Stimulated activated naive CD8-positive, alpha-beta T cell treated with anti-CD3 and anti-CD28 coated beads, Interleukin-15, Interleukin-2, amounts not matched to agents 100 U/mL and 50 U/mL, for 24 hours (primary cell): Measurements from ENCODE around the gene AK8.

Source experiments
- ATAC-seq: fragments of 150-1000 bp; cut with Tn5 transposase; one replicate; pipeline ENCODE4 v1.10.0; 2021
- DNase-seq: peaks from one replicate; pipeline ENCODE4 v3.0.0; 2021

AK8 gene

DNA sequence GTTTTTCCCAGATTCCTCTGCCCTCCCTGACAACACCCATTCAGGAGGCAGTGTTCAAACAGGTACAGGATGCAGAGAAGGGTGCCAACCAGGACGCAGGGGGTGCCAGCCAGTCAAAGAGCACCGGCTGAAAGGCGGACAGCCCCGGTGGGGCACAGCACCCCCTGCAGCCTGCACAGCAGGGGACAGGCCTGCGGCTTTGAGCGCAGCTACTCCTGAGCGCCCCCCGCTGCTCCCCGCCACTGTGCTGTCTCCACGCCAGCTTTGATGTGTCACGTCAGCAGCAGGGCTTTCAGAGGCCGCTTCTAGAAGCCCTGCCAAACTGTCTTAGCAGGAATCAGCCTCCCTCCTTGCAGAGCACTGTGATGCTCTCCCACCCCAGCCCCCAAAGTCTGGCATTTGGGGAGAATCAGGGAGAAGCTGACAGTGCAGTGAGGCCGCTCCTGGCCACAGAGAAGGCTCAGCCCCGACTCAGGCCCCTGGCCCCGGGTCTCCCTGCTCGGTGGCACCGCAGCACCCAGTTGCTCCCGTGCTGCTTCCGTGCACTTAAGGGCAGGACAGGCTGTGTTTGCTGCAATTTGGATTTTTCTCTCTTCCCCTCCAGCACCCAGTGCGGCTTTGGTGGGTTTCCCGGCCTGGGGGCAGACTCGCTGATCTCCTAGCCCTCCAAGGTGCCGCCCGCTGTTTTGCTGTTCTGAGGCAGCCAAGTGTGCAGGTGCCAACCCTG is 20.3 kb downstream of the AK8 start:
- DNase-seq, result no peak
- ATAC-seq, result no peak

DNA sequence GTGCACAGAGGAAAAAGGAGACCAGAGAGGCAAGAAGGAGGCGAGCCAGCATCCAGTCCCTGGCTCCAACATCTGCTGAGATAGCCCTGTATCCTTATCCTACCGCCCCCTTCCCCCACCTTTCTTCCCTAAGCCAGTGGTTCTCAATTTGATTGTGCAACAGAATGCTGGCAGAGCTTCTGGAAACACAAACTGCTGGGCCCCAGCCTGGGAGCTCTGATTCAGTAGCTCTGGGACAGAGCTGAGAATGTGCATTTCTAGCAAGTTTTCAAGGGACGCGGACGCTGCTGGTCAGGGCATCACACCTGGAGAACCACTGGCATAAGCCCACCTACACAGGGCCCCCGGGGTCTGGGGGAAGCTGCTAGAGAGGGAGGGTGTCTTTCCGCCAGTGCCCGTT is 21.1 kb downstream of the AK8 start:
- no peak for ATAC-seq
- no peak for DNase-seq

DNA sequence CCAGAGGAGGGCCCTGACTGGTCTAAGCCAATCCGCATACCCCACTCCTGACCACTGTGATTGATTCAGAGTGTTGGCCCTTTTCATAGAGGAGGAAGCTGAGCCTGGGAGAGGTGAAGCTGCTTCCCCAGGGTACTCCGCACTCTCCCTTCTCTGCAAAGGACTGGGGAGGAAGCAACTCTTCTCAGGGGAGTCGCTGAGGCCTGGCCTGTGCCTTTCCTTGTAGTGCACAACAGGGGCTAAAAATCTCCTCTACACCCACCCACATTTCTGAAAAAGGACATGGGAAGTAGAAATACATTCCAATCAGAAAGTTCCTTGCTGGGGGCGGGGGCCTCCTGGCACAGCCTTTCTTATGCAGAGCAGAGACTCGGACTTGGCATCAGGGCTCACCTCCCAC is 22.2 kb downstream of the AK8 start:
- ATAC-seq (no peak), DNase-seq (no peak)

DNA sequence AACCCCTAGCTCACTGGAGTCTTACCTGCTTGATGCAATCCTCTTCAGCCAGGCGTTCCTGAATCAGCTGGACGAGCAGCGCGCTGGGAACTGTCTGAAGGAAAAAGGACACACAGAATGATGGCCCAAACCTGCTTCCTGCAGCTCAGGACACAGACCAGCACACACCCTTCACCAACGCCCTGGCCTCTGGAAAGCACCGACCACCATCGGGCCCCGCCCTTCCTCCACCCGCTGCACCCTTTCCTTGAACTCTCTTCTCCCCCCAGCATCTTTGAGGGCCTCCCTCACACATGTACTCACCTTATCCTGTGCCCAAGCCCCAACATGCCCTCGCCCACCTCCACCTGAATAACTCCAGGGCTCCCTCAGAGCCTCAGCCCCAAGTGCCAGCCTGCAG is 23.3 kb downstream of the AK8 start:
- DNase-seq, result no peak
- ATAC-seq, result no peak

DNA sequence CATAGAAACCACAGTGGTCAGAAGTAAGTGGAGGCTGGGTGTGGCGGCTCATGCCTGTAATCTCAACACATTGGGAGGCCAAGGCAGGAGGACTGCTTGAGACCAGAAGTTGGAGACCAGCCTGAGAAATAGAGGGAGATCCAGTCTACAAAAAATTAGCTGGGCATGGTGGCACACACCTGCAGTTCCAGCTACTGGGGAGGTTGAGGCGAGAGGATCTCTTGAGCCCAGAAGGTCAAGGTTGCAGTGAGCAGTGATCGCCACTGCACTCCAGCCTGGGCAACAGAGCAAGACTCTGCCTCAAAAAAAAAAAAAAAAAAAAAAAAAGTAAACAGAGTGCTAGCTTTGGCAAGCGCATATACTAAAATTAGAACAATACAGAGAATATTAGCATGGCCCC is 24.6 kb downstream of the AK8 start:
- DNase-seq (no peak), ATAC-seq (no peak)

DNA sequence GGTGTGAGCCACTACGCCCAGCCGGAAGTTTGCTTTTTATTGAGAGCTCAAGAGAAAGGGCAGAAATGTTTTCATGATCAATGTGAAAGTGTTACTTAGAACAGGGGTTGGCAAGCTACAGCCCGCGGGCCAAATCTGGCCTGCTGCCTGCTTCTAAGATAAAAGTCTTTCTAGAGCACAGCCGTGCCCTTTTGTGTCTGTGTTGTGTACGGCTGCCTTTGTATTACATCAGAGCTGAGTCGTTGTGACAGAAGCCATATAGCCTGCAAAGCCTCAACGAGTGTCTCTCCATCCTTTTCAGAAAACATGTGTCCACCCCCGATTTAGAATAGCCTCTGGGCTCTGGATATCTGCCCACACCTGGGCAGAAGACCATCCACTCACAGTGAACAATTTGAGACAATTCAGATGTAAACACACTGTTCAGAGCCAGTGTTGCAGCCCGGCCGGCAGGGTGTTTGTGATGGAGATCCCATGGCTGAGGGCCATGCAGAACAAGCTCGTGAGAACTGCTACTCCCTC is 28.8 kb downstream of the AK8 start:
- DNase-seq, result no peak
- ATAC-seq, result no peak

DNA sequence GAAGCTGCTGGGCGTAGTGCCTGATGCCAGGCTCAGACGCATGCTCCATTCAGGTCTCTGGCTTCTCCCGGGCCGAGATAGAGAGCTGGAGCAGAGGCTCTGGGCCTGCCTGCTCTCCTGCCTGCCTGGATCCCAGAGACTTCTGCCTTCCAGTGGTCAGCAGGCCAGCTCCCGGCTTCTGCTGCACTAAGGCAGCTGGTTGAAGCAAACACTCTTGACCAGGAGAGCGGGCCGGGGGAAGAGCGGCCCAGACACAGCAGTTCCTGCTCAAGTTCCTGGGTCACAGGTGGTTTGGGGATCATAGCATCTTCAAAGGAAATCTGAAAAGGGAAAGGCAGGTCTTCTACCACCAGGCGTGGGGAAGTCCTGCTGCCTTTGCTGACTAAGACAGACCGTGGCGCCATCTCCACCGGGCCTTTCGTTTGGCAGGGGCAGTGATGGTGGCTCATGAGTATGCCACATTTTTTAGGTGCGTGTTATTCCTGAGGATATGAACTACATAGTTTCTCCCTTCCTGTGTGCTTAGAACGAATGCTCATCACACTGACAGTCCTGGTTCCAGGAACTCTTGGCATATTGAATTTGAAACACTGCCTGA is 31.1 kb downstream of the AK8 start:
- ATAC-seq (no peak), DNase-seq (no peak)

DNA sequence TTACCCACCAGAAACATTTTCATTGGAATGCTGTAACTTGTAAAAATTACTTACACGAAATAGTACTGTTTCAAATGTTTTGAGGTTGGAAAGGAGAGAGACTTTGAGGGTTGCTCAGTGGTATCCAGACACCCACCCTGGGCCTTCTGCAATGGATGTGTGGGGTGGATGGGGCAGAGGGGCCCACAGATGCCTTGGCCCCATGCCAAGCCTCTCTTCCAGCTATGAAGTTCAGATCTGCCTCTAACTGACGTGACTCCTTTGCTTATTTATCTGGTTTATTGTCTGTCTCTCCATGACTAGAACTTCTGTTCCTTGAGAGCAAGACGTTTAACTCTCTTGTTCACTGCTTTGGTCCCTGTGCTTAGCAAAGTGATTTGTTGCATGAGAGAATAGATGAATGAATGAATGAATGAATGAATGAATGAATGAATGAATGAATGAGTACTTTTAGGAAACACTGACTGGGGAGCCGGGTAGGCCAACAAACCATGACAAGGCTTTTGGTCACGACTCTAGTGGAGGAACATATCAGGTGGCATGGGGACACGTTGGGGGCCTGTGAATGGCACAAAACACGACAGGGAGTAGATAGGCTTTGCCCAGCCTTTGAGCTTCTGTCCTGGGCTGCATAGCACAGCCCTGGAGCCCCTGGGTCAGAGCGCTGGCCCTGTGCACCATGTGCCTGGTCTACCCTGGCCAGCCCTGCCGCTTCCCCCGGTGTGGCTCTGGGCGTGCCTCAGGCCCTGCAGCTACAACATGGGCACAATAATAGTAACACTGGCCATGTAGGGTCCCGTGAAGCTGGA is 31.8 kb downstream of the AK8 start:
- ATAC-seq (no peak), DNase-seq (no peak)

DNA sequence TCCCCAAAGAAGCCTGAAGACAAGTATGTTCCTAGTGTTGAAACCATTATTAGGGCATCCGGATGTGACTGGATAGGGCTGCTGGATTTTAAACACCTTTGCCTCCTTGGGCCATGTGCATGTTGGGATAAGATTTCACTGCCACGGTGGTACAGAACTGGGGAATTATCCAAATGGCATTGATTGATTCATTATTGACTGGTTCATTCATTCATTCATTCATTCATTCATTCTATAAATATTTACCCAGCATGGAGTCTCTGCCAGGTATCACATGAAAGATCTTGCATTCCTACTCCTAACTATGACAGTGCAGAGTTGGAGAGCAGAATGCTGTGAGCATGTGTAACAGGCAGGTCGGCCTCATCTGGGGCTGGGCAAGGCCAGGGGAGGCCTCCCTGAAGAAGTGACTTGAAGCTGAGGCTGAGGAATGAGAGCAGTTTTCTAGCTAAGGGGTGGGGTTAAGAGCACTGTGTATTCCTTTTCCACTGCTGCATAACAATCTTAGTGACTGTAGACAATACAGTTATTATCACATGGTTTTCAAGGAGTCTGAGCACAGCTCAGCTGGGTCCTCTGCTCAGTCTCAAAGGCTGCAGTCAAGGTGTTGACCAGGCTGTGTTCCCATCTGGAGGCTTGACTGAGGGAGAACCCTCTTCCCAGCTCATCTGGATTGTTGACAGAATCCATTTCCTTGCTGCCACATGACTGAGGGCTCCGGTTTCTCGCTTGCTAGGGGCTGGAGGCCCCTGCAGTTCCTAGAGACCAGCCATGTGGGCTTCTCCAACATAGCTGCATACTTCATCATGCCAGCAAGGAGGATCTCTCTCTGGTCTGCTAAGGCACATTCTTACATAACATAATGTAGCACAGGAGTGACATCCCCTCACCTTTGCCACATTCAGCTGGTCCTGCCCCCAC is 35.7 kb downstream of the AK8 start:
- ATAC-seq (no peak), DNase-seq (no peak)

DNA sequence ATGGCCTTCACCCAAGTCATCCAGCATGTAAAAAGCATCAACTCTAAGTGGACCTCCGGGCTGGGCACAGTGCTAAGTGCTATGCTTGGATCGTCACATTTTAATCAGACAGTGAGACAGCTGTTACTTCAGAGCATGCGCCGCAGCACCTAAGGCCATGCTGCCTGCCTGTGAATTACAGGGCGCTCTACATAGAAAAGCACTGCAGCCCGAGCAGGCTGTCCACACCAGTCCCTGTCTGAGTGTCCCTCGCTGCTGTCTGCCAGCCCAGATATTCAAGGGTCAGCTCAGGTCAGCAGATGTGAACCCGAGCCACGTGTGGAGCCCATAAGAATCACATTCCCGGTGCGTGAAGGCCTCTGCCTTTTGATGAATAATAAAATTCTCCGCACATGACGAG is 37.1 kb downstream of the AK8 start:
- ATAC-seq (no peak), DNase-seq (no peak)

DNA sequence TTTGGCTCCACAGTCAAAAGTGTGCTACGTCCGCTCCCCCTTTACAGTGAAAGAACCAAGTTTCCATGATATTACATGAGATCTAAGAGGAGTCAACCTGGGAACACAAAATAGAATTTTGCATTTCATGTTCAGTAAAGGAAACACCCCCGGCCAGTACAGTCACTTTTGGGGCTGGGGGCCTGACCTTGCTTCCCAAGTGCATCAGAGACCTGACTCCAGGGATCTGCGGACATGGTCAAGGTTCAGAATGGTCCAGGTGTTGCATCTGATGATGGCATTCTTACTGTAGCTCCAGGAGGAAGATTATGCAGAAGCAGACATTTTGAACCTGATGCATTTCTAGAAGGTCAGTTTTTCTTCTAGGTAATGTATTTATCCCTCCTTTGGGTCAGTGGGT is 39.8 kb downstream of the AK8 start:
- DNase-seq, result no peak
- no peak for ATAC-seq

DNA sequence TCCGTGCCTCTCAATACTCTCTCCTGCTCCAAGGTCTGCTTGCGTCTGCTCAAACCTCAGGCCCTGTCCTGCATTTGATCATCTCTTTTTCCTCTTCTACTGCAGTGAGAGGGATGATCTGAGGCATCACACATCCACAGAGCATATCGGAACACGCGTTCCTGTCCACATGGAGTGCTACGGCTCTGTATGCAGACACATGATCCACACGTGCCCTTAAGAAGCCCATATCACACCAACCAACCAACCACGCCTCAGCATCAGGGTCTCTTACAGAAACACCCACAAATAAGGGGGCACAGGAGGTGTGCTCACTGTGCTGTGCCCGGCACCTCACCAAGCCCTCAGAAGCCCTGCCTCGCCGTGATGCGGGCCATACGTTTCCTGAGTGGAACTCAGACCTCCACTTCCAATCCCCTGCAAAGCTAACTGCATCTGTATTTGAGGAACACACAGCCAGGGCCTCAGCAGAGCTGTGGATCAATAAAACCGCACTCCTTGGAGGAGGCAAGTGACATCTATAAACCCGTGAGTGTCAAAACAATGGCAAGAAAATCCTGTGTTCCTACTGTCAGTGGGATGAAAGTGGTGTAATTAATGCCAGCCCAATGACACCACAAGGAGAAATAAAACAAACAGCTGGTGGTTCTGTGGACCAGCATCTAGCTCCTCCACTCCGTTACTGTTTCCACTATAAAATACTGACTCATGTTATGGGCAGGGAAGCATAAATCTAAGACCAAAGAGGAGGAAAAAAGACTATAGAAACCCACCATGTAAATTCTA is 40.4 kb downstream of the AK8 start:
- ATAC-seq (no peak), DNase-seq (no peak)

DNA sequence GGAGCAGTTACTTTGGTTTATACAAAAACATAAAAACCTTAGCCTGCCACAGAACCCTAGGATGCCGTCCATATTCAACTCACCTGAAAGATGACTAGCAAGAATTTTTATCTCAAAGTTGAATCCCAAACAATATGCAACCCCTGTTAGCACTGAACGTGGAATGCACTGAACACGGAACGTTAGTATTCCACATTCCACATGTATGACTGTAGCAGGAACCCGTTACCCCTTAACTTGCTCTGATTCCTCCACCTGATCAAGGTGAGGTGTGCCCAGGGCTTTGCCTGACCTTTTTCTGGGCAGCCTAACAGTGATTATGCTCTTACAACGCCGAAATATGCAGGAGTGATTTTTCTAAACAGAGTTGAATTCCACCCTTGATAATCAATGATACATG is 43.7 kb downstream of the AK8 start:
- ATAC-seq (no peak), DNase-seq (no peak)

DNA sequence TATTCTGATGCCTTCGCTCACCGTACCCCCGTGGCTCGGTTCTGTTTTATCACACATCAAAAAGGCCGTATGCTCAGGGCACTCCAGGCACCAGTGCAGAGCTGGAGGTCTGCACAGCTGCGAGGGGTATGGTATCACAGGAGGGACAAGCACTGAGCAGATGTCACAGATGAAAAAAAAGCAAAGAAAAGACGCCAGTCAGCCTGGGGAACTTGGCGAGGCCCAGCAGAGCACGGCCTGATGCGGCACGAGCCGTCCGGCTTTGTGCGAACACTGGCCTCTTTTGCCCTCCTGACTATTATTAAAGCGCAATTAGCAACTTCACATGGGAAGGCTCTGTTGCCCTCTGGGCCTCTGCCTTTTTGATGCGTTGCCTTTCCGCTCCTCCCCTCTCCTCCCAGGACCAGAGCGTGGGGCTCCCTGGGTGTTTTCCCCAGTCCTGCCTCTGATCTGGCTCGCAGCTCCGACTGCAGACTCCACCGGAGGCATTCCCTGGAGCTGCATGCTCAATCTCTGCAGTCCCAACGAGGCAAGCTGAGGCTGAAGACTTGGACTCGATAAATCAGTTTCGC is 44.4 kb downstream of the AK8 start:
- ATAC-seq (no peak), DNase-seq (no peak)

DNA sequence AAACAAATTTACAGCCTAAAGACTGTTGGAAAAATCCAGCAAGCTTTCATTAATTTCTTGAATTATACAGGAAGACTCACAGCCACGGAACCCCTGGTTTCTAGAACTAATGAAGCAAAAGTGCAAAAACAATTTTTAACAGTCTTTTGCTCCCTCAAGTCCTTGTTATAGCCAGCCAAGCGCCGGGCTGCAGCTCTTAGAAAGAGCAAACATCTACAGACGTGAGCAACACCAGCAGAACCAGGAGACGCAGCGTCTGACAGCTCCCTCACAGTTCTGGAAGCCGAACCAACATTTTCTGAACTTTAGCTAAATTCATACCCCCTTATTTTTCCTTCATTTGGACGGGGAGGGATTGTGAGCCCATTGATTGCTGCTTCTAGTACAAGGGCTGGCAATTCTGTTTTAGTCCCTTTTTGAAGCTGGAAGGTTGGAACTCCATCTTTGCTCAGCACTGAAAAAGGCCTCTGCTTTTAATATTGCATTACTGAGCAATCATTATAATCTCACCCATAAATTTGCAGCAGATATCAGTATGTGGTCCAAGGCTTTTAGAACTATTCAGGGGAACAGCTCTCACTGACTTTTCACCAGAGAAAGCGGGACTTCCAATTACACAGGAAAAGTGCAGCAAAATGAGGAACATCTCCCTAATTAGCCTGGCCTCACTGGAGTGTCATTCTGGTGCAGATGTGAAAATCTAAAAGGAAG is 45.8 kb downstream of the AK8 start:
- DNase-seq (no peak), ATAC-seq (no peak)

DNA sequence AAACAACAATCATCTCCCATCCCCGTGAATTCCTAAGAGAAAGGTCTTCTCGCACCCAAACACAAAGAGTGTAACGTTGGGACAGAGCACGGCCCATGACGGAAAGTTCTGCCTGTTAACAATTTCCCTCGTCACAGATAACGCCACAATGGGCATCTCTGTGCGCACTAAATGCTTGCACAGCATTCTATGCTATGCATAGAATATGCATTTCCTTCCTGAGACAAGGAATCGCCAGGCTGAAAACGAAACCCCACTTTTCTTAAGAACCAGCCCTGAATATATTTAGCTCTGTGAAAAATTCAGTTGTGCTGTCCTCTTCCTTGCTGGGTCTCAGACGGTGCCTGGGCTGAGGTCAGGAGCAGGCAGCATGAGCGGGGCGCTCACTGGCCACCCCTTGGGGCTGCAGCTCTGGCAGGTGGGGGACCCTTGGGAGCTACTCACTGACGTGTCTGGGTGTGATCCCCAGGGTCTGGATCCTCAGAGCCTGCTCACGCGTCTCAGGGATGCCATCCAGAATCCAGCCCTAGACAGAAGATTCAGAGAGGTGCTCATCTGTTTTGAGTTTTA is 49.8 kb downstream of the AK8 start:
- ATAC-seq, result no peak
- no peak for DNase-seq

DNA sequence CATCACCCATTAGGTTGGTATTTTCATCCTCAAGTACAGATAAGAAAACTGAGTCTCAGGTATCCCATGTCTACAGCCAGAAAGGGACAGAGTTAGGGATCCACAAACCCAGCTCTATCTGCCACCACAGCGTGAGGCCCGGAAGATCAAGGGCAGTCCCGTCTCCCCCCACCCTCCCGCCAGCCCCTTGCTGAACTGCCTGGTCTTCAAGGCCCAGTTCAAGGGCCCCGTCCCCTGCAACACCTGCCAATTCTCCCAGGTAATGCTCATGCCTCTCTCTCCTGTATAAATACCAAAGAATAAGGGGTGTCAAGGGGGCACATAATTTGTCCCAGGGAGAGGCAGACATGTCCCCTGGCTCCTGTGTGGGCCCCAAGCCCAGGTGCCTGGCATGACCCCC is 50.7 kb downstream of the AK8 start:
- DNase-seq (no peak), ATAC-seq (no peak)

DNA sequence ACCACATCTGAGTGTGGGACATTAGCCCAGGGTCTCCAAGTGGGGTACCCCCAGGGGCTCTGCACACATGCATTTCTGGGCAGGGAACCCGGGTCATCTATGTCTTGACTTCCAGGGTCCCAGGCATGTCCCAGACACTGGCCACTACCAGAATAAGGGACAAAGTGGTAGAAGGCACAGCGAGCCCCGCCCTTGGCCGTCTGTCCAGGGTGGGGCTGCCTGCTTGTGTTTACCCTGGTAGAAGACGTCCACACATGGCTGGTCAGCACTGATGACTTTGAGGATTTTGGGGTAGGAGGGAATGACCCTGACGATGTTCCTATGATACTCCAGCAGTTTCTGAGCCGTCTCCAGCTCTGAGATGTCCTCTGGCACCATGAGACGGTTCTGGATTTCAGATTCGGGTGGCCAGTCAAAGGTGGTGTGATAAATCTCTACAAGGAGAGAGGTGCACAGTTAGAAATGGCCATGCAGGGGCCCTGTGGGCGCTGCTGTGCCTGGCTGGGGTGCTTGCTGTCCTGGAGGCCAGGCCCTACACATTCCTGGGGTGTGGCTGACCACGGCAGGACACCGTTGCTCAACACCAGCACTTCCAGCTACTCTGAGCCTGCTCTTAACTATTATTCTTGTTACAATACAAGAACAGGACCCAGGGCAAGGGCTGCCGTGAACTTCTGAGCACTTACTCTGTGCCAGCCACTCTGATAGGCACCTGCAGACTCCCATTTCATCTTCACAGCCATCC is 51.3 kb downstream of the AK8 start:
- DNase-seq (no peak), ATAC-seq (no peak)

DNA sequence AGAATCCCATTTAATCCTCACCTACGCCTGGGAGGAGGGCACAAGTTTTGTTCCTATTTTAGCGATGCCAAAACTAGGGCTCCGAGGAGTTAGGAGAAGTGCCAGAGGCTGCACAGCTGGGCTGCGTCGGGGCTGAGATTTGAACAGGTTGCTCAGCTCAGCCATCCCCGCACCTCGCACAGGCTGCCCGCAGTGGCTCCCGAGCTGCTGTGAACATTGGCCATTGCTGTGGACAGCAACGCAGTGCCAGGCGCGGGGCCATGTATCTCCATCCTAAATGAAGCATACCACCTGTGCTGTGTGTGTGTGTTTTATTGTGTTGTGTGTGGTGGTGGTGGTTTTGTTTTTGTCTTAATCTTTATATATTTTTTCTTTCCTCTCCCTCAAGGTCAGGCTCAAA is 52.0 kb downstream of the AK8 start:
- no peak for DNase-seq
- ATAC-seq, result no peak
